Sigmoid colon (tissue), 4 donors: ENCODE measurements around the gene UNC79.

Experiments used
- POLR2A ChIP-seq, 2 donors: fragments of 450-650 bp; IDR thresholded peaks; one replicate each; pipeline ENCODE4 v1.6.1; 2016; ENCODE audit warnings: antibody characterized with exemption in 2 of 2, mild to moderate bottlenecking in 2 of 2, moderate library complexity in 2 of 2
- POLR2AphosphoS5 ChIP-seq, 4 donors: sonication (generic); formaldehyde crosslinking; IDR thresholded peaks; one replicate each; pipeline ENCODE4 v1.6.1; 2017; ENCODE audit warnings: antibody characterized with exemption in 4 of 4
- TF ChIP-seq, protein P1 (sequence below), 4 experiments: fragments of 450-650 bp in 3 of 4; fragments of 200-600 bp in 1 of 4; IDR thresholded peaks; one replicate each; pipeline ENCODE4 v1.5.1; 2016 to 2019; ENCODE audit warnings: antibody characterized with exemption in 4 of 4, mild to moderate bottlenecking in 3 of 4, moderate library complexity in 2 of 4

DNA sequence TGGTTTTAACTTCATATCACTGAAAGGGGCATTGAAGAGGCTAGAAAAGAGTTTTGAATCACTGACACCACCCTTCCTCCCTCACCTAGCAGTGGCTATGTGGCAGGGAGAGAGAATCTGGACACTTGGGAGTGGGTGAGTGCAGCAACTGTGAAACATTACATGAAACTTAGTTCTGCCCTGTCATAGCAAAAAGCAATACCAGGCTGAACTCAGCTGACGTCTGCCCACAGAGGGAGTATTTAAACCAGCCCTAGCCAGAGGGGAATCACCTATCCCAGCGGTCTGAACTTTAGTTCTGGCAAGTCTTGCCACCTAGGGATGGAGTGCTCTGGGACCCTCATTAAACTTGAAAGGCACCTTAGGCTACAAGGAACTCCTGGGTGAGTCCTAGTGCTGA, 20.7 kb upstream of the UNC79 start:
- TF ChIP-seq POLR2AphosphoS5 (IDR thresholded peaks at IDR 0.05), result no peak
- TF ChIP-seq, protein P1, sequence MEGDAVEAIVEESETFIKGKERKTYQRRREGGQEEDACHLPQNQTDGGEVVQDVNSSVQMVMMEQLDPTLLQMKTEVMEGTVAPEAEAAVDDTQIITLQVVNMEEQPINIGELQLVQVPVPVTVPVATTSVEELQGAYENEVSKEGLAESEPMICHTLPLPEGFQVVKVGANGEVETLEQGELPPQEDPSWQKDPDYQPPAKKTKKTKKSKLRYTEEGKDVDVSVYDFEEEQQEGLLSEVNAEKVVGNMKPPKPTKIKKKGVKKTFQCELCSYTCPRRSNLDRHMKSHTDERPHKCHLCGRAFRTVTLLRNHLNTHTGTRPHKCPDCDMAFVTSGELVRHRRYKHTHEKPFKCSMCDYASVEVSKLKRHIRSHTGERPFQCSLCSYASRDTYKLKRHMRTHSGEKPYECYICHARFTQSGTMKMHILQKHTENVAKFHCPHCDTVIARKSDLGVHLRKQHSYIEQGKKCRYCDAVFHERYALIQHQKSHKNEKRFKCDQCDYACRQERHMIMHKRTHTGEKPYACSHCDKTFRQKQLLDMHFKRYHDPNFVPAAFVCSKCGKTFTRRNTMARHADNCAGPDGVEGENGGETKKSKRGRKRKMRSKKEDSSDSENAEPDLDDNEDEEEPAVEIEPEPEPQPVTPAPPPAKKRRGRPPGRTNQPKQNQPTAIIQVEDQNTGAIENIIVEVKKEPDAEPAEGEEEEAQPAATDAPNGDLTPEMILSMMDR (IDR thresholded peaks at IDR 0.05), result no peak
- no peak for TF ChIP-seq POLR2A (IDR thresholded peaks at IDR 0.05)
